NCI-H2029 treated with DMSO at 0.1 percent for 48 hours (cell line): Measurements from ENCODE around the gene CDK2AP2.
"Not testable (repeated sequence)": the region's sequence is repeated elsewhere in the genome, so short reads cannot be mapped to it uniquely, and the experiment has no call there.

Experiments used
- DNase-seq: peaks from one replicate; lab custom pipeline; 2025; lab: John Stamatoyannopoulos, UW

The CDK2AP2 gene

GRCh38 chr11:67466367-67466766 is 41.6 kb downstream of the CDK2AP2 start:
- DNase-seq, result no peak

DNA sequence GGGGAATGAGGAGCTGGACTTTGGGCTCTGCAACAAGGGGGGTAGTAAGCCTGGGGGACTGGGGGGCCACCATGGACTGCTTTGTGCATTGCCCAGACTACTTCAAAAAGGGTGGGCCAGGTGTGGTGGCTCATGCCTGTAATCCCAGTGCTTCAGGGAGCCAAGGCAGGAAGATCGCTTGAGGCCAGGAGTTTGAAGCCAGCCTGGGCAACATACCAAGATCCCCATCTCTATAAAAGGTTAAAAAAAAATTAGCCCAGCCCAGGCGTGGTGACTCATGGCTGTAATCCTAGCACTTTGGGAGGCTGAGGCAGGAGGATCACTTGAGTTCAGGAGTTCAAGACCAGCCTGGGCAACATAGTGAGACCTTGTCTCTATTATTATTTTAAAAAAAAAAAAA is 42.4 kb downstream of the CDK2AP2 start:
- DNase-seq, result not testable (repeated sequence)

DNA sequence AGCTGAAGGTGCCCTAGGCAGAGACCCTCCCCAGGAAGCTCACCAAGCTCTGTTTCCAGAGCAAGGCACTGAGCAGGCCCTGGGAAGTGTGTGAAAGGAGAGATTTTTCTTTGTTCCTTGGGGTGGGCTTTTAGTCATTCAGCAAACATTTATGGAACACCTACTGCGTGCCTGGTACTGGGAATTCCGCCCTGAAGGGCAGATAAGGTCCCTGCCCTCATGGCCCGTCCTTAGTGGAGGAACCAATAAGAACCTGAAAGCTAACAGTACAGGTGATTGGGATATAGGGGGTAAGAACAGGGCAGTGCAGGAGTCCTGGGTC is 42.8 kb downstream of the CDK2AP2 start:
- no peak for DNase-seq

GRCh38 chr11:67464411-67465188 is 43.4 kb downstream of the CDK2AP2 start:
- DNase-seq, result peak; percentile 78

DNA sequence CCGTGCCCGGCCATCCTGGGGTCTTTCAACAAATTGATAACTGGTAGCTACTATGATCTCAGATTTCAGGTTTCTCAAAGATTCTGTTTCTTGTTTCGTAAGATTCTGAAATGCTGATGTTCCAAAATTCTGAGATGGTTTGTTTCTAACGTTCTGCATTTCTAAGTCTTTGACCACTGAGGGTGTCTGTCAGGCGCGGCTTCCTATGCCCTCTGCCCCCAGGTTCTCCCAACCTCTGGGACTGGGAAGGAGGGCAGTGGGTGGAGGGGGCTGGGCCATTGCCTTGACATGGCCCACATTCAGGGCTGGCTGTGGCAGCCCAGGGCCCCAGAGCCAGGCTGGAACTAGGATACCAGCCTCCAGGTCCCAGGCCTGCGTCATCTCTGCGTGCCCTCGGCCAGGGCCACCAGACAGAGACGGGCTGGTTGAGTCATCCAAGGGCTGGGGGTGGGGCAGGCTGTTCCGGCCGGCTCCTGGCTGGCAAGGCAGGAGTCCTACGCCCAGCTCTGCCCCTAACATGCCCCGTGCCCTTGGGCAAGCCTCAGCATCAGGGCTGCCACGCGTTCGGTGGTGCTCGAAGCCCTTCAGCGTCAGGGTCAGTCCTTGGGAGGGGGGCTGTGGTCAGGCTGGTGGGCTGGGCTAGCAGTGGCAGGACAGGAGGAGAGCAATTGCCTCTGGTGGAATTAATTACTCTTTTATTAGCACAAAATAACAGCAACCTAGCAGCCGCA is 44.1 kb downstream of the CDK2AP2 start:
- DNase-seq, result no peak

DNA sequence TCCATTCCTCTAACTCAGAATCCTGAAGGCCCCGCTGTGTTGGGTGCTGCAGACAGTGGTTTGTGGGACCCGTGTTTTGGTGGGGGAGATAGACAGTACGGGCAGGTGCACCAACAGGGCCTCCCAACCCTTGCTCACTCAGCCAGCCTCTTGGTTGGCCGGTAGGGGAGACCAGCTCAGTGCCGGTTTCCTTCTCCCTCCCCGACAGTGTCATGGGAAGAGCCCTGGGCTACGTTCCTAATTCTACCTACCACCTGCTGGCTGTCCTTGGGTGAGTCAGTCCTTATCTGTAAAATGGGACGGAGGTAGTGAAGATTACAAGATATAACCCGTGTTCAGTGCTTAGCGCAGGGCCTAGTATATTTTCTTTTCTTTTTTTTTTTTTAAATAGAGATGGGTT is 44.8 kb downstream of the CDK2AP2 start:
- DNase-seq, result no peak

DNA sequence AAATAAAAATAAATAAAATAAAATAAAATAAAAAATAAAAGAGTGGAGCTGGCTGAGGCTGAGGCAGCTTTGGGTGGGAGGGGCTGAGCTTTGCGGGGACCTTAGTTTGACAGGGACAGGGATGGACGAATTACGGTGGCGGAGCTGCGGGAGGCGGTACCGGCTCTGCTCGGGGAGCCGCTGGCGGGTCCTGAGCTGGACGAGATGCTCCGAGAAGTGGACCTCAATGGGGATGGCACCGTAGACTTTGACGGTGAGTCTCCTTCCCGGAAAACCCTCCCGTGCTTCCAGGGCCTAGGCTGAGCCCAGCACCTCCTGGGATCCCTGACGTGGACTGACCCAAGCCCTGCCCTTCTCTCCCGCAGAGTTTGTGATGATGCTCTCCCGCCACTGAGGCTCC is 49.7 kb downstream of the CDK2AP2 start:
- DNase-seq, result no peak

DNA sequence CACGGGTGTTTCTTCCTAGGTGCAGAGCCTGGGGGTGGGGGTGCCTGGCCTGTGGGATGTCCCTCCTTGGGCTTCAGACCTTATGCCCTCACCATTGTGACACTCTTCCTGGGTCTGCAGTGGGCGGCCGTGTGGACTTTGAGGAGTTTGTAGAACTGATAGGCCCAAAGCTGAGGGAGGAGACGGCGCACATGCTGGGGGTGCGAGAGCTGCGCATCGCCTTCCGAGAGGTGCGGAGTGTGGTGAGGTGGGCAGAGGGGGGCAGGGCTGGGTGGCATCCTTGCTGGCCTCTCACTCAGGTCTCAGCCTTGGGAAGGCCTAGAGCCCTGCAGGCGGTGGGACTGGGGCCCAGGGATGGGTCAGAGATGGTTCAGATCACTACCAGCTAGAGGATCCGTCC is 50.5 kb downstream of the CDK2AP2 start:
- no peak for DNase-seq
